ENCODE results near the gene TTC39A.

DNA sequence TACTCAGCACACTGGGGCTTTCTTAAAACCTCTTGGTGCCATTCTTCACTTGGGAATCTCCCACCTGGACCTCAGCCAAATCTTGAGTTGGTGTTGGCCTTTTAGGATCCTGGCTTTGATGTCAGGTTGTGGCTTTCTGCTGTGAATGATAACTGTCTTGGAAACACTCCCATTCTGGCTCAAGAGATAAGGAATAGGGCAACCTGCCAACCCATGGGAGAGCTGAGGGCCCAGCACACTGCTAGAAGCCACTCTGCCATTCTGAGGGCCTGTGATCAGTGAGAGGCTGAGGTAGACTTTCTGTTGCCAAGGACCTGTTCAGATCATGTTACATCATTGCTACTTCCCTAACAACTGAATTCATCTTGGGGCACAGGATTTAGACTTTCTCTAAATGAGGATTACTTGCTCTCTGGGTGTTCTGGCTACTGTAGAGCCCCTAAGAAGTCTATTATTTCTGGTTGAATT, 45.8 kb downstream of the TTC39A start:
- TF ChIP-seq GATA3 (IDR thresholded peaks at IDR 0.05; ENCODE audit: borderline replicate concordance): no peak
- TF ChIP-seq ZFP36 (IDR thresholded peaks at IDR 0.05; ENCODE audit: borderline replicate concordance, partially characterized antibody): no peak
- TF ChIP-seq, protein P1, sequence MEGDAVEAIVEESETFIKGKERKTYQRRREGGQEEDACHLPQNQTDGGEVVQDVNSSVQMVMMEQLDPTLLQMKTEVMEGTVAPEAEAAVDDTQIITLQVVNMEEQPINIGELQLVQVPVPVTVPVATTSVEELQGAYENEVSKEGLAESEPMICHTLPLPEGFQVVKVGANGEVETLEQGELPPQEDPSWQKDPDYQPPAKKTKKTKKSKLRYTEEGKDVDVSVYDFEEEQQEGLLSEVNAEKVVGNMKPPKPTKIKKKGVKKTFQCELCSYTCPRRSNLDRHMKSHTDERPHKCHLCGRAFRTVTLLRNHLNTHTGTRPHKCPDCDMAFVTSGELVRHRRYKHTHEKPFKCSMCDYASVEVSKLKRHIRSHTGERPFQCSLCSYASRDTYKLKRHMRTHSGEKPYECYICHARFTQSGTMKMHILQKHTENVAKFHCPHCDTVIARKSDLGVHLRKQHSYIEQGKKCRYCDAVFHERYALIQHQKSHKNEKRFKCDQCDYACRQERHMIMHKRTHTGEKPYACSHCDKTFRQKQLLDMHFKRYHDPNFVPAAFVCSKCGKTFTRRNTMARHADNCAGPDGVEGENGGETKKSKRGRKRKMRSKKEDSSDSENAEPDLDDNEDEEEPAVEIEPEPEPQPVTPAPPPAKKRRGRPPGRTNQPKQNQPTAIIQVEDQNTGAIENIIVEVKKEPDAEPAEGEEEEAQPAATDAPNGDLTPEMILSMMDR (IDR thresholded peaks at IDR 0.05): no peak
- no peak for TF ChIP-seq SMC3 (IDR thresholded peaks at IDR 0.05)
- TF ChIP-seq JUNB (IDR thresholded peaks at IDR 0.05): no peak
- no peak for TF ChIP-seq EHF (CRISPR knock-in tag; IDR thresholded peaks at IDR 0.05)
- TF ChIP-seq CBX2 (IDR thresholded peaks at IDR 0.05; ENCODE audit: borderline replicate concordance, low read depth): no peak
- no peak for TF ChIP-seq FOSL2 (IDR thresholded peaks at IDR 0.05)
- TF ChIP-seq FOSL2 (CRISPR knock-in tag; IDR thresholded peaks at IDR 0.05): no peak
- TF ChIP-seq KDM1A (IDR thresholded peaks at IDR 0.05; ENCODE audit: low read depth): no peak
- no peak for TF ChIP-seq JUN (IDR thresholded peaks at IDR 0.05)
